H1 (cell line): Measurements from ENCODE around the gene LEMD2. TPM values are rescaled to one million over a fixed set of nuclear protein-coding genes. Genes with fewer than 3 reads are reported as not detected.

Source experiments
- BRCA1 ChIP-seq: IDR thresholded peaks from 2 replicates; pipeline ENCODE4 v1.6.1; 2012; ENCODE audit warnings: low read depth, low read length, improper control_type of control experiment
- CBX8 ChIP-seq: fragments of 300-800, 300-1000 bp; sonication (generic); IDR thresholded peaks from 2 replicates; pipeline ENCODE4 v1.7.1; 2016; ENCODE audit warnings: low read depth, low read length, borderline replicate concordance
- CHD1 ChIP-seq: IDR thresholded peaks from 2 replicates; pipeline ENCODE4 v1.6.1; 2012; ENCODE audit warnings: low read depth, low read length, improper control_type of control experiment
- CTBP2 ChIP-seq: IDR thresholded peaks from 2 replicates; pipeline ENCODE4 v1.7.0; 2011; ENCODE audit warnings: borderline replicate concordance, mild to moderate bottlenecking, moderate library complexity, mixed read lengths, low read length; ENCODE audit not compliant: insufficient read depth, insufficient read length
- EGR1 ChIP-seq: IDR thresholded peaks from 2 replicates; pipeline ENCODE4 v1.6.1; 2011; ENCODE audit warnings: low read depth, low read length, borderline replicate concordance
- EP300 ChIP-seq, 2 experiments: IDR thresholded peaks; 1 replicate in 1 of 2; 2 replicates in 1 of 2; pipeline ENCODE4 v1.6.1; 2011 to 2012; ENCODE audit warnings: low read depth in 2 of 2, low read length in 2 of 2, mild to moderate bottlenecking in 2 of 2, borderline replicate concordance in 1 of 2, inconsistent platforms in 1 of 2, moderate library complexity in 1 of 2
- GABPA ChIP-seq: IDR thresholded peaks from 2 replicates; pipeline ENCODE4 v1.6.1; 2011; ENCODE audit warnings: mild to moderate bottlenecking, low read length, moderate library complexity, borderline replicate concordance; ENCODE audit not compliant: insufficient read depth
- HDAC6 ChIP-seq: IDR thresholded peaks from one replicate; pipeline ENCODE4 v1.7.1; 2012; ENCODE audit warnings: low read depth, mild to moderate bottlenecking, inconsistent platforms, low read length, moderate library complexity
- KDM1A ChIP-seq: fragments of 200-600, 300-600 bp; sonication (generic); IDR thresholded peaks from 2 replicates; pipeline ENCODE4 v1.7.1; 2016; ENCODE audit warnings: mild to moderate bottlenecking, low read length, borderline replicate concordance
- KDM5A ChIP-seq: fragments of 200-600 bp; IDR thresholded peaks from 2 replicates; pipeline ENCODE4 v1.7.1; 2012; ENCODE audit warnings: mild to moderate bottlenecking, low read length, inconsistent platforms, mixed read lengths
- NANOG ChIP-seq: IDR thresholded peaks from 2 replicates; pipeline ENCODE4 v1.6.1; 2011; ENCODE audit warnings: low read length, low read depth, mild to moderate bottlenecking, inconsistent platforms; ENCODE audit not compliant: insufficient read depth, poor library complexity, severe bottlenecking
- NRF1 ChIP-seq: IDR thresholded peaks from 2 replicates; pipeline ENCODE4 v1.6.1; 2011; ENCODE audit warnings: mild to moderate bottlenecking, low read depth, low read length, improper control_type of control experiment
- POLR2AphosphoS5 ChIP-seq: IDR thresholded peaks from 2 replicates; pipeline ENCODE4 v1.6.1; 2011; ENCODE audit warnings: low read depth, low read length
- POU5F1 ChIP-seq: IDR thresholded peaks from 2 replicates; pipeline ENCODE4 v1.6.1; 2011; ENCODE audit warnings: low read depth, mild to moderate bottlenecking, low read length, moderate library complexity
- RBBP5 ChIP-seq: IDR thresholded peaks from 2 replicates; pipeline ENCODE4 v1.7.1; 2012; ENCODE audit warnings: low read depth, mild to moderate bottlenecking, inconsistent platforms, low read length, moderate library complexity, borderline replicate concordance
- RNF2 ChIP-seq: fragments of 200-900, 300-1000 bp; sonication (generic); IDR thresholded peaks from 2 replicates; pipeline ENCODE4 v1.7.1; 2016; ENCODE audit warnings: borderline replicate concordance, low read depth, mild to moderate bottlenecking, antibody characterized with exemption, low read length; ENCODE audit not compliant: poor library complexity, severe bottlenecking; ENCODE audit errors: missing control alignments
- RXRA ChIP-seq: IDR thresholded peaks from 2 replicates; pipeline ENCODE4 v1.6.1; 2011; ENCODE audit warnings: low read depth, mild to moderate bottlenecking, low read length, moderate library complexity; ENCODE audit not compliant: insufficient read depth
- SAP30 ChIP-seq: fragments of 300-600 bp; sonication (generic); IDR thresholded peaks from 2 replicates; pipeline ENCODE4 v1.7.1; 2012; ENCODE audit warnings: low read length, moderate library complexity, mild to moderate bottlenecking, inconsistent platforms; ENCODE audit not compliant: insufficient read depth, insufficient replicate concordance
- TAF1 ChIP-seq: IDR thresholded peaks from 2 replicates; pipeline ENCODE4 v1.6.1; 2011; ENCODE audit warnings: mild to moderate bottlenecking, low read depth, low read length
- TBP ChIP-seq: IDR thresholded peaks from 2 replicates; pipeline ENCODE4 v1.6.1; 2011; ENCODE audit warnings: low read depth, low read length, improper control_type of control experiment
- USF2 ChIP-seq: IDR thresholded peaks from 2 replicates; pipeline ENCODE4 v1.6.1; 2011; ENCODE audit warnings: low read length, improper control_type of control experiment
- polyA plus RNA-seq, 7 experiments: library from polyadenylated mRNA; depleted of rRNA in 3 of 7; stranded (reverse) in 5 of 7; unstranded in 2 of 7; fragments of >200 nt in 5 of 7; fragments of 200-250 nt in 2 of 7; gene quantifications; 1 replicate in 5 of 7; 2 replicates in 1 of 7; 4 replicates in 1 of 7; pipeline versions ENCODE4 v1.2.1 to v1.2.3, GENCODE V29; 2011 to 2013; ENCODE audit warnings: missing spikeins in 2 of 7, mixed read lengths in 2 of 7
- total RNA-seq: library from RNA; stranded (reverse); fragmentation: NEBNext Ultra II Directional; extraction: Animal tissue kit (Norgen Biotek cat#: 25700); gene quantifications from 2 replicates; pipeline ENCODE4 v1.2.1, GENCODE V29; 2021

LEMD2 gene
- total and polyA plus RNA-seq, 2 of the 8 experiments (the other 6 are each of a cell fraction or from before 2014, with no cell fraction given) = 32.7 to 57.3 TPM

- TF ChIP-seq EGR1 (no peak), HDAC6 (no peak), CTBP2 (no peak), GABPA (no peak), NRF1 (no peak), BRCA1 (no peak), KDM5A (no peak), RNF2 (no peak), TBP (no peak), POLR2AphosphoS5 (no peak), CBX8 (no peak), CHD1 (no peak), EP300 (IDR thresholded peaks at IDR 0.05; ENCODE audit: borderline replicate concordance in 1 of 2, low read depth in 2 of 2, low read length in 2 of 2) (peak in 1 of 2 experiments; percentile 78; a peak in 1 of 3 replicates), RBBP5 (peak; percentile 70; the same call in 1 of the 2 replicates), KDM1A (0 out of 2 replicates have a peak, but pooled peaks have one; percentile 21), RXRA (no peak), SAP30 (no peak), USF2 (no peak), POU5F1 (no peak), NANOG (no peak), TAF1 (no peak)
Measured at GRCh38 chr6:33781131-33781975, 7.6 kb downstream of the LEMD2 start (continued).
